Activated CD8-positive, alpha-beta memory T cell treated with anti-CD3 and anti-CD28 coated beads for 24 hours (primary cell): ENCODE data around the gene CDK5RAP3.
"Not testable (repeated sequence)": the region's sequence is repeated elsewhere in the genome, so short reads cannot be mapped to it uniquely, and the experiment has no call there.

ENCODE experiments used
- DNase-seq: peaks from one replicate; pipeline ENCODE4 v3.0.0-alpha.2; 2020

Gene CDK5RAP3

DNA sequence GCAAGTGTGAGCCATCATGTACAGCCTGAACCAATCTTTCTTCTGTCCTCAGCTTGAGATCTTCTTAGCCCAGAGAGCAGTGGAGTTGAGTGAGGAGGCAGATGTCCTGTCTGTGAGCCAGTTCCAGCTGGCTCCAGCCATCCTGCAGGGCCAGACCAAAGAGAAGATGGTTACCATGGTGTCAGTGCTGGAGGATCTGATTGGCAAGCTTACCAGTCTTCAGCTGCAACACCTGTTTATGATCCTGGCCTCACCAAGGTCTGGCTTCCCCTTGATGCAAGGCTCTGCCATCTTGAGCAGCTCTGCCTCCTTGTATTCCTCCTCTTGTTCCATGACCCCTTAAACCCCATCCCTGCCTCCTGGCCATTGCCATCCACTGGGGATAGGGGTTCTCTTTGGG lies 9.6 kb downstream of the CDK5RAP3 start:
- no peak for DNase-seq

DNA sequence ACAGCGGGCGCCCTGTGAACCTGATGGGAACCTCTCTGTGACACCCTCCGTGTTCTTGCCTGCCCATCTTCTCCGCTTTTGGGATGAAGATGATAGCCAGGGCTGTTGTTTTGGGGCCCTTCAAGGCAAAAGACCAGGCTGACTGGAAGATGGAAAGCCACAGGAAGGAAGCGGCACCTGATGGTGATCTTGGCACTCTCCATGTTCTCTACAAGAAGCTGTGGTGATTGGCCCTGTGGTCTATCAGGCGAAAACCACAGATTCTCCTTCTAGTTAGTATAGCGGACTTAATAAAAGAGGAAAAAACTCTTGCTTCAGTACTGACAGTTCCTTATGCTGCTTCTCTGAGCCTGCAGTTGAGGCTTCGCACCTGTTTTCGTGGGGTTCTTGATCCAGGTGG lies 10.5 kb downstream of the CDK5RAP3 start:
- DNase-seq: no peak

DNA sequence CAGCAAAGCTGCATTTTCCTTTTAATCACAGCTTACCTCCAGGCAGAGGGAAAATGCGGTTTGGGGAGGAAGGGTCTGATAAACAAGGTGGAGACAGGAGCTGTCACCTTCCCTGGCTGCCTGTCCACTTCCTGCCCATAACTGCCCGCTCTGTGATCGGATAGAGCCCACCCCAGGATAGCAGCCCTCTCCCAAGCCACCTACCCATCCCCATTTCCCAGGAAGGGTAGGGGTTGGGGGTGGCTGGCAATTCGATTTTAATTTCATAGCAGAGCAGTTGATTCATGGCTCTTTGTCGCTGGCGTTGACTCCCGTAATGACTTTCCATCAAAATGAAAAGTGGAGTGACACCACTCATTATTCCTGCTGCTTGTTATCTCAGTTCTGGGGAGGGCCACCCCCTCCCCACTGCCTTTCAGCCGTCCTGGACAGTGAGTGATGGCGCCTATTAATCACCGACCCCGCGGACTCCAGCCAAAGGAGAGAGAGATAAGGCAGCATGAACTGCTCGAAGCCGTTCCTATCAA lies 11.2 kb downstream of the CDK5RAP3 start:
- DNase-seq: no peak

DNA sequence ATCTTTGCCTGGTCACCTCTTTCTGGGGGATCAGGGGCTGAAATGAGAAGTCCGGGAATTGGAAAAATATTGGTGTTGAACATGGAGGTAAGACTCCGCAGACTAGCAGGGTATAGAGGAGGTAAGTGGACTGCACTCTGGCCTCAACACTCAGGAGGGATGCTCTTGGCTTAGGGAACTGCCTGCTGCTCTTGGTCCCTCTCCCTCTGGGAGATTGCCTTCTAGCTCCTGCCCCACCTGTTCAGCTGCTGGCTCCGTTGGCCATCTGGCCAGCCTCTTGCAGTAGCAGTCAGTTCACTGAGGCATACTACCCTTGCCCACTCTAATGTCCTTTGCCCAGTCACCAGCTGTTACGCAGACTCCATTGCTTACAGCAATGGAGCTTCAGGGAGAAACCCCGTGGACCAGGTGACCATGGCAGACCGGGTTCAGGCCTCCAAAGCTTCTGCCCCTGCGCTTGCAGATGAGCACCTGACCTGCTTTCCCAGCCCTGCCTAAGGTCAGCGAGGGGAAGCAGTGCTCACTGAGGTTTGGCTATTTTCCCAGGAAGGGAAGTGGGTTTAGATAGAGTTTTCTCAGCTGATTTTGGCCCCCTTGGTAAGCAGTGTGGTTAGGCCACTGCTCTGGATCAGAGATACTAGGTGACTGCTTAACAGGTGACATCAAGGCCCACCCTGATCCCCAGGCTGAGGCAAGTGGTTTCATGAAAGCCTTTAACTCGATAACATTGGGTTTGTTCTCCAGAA lies 11.9 kb downstream of the CDK5RAP3 start:
- DNase-seq: no peak

DNA sequence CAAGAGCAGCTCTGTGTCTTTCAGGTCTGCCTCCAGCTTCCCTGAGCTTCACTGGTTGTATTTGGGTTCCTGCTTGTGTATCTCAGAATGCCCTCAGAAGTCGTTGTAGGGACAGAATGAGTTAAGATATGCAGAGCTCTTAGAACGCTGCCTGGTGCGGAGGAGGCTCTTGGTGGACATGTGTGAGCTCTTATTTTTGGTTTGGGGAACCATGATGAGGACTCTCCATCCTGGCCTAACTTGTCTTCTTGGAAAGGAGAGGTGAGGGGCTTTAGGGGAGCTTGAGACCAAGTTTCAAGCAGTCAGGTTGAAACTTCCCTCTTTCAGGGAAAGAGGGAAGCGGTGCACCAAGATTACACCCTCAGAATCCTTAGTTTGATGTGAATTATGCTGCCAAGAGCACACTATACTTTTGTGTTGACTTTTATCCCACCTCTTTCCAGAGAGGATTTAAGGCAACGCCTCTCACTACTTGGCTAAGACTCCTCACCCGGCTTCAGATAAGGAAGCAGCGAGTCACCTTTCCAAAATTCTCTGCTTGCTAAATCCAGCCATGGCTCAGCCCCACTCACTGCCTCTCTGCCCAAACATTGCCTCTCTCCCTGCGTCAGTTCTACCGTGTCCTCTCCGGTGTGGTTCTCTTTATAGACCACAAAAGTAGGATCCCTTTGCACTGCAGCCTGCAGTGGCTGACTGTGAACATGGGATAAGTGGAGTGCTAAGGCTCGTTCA lies 12.7 kb downstream of the CDK5RAP3 start:
- no peak for DNase-seq

DNA sequence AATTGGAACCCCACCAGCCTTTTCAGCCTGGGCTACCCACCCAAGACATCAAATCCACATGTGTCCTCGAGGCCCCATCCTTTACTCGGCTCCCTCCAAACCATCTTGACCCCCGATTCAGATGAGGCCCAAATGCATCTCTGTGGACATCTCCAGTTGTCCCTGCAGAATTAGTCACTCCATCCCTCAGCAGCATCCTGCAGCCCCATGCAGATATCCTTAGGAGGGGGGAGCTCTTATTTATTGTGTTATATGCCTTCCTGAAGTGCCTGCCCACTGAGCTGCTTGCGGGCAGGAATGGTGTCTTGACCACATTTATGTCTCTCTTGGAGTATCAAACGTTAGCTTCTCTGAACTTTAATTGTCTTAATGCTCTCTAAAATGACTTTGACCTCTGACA lies 15.6 kb downstream of the CDK5RAP3 start:
- DNase-seq: no peak

DNA sequence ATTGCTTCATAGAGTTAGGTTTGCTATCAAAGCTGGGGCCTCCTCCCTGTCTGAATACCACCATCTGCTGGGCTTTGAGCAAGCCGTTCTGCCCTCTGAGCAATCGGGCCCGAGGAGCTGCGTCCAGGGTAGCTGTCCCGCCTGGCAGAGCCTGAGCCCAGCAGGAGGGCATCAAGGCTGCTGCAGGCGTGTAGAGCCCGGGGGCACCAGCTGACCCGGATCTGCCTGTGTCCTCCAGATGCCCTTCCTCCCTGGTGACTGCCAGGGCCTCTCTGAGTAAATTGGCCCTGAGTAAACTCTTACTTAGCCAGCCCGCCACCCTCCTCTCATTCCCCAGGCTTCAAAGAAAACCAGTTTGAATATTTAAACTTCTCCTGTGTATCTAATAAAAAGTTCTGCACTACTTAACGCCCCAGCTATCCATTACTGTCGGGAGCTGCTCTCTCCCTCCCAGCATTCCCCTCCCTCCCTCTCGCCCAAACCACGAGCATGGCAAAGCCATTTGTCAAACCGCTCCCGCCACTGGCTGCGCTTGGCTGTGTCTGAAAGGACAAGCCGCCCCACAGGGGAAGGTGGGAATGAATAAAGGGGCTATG lies 16.4 kb downstream of the CDK5RAP3 start:
- no peak for DNase-seq

DNA sequence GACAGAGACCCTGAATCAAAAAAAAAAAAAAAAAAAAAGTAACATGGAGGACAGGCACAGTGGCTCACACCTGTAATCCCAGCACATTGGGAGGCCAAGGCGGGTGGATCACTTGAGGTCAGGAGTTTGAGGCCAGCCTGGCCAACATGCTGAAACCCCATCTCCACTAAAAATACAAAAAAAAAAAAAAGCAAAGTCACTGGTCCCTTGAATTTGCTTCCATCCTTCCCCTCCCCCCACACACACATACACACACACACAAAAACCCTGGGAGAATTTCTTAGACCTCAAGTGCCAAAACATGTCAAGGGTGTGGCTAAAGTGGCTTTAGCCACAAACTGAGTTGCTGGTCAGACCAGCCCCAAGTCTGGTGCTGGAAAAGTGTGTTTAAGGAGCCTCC lies 17.5 kb downstream of the CDK5RAP3 start:
- DNase-seq: not testable (repeated sequence)

DNA sequence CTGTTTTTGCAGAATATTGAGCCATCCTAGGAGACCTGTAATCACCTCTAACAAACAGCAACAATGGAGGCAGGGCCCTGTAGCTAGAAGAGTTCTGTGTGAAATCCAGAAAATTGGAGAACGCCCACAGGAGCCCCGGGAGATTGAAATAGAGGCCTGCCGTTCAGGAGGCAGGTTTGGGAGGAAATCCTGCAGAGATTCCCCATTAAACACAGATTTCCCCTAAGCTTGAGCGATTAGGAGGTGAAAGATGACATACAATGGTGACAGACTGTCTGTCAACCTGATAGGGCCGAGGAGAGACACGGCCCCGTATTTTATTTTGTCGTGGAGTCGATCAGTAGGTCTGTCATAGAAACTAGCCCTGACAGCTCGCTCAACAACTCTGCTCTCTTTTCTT lies 18.2 kb downstream of the CDK5RAP3 start:
- DNase-seq: no peak

DNA sequence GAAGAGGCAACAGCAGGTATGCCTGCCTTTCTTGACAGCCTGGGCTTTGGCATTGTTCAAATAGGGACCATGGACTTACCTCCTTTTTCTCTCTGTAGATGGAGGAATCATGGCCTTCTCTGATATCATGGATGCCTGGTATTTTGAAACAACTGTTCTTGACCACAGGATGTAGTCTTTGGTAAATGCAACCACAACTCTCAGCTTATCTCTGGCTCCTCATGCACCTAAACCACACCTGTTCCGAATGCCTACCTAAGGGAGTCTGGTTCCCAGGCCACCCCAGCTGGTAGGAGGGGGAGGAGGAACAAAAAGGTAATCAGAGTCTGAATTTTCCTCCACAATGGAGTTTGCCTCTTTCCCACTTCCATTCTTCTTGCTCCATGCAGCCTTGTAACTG lies 18.8 kb downstream of the CDK5RAP3 start:
- DNase-seq: no peak

DNA sequence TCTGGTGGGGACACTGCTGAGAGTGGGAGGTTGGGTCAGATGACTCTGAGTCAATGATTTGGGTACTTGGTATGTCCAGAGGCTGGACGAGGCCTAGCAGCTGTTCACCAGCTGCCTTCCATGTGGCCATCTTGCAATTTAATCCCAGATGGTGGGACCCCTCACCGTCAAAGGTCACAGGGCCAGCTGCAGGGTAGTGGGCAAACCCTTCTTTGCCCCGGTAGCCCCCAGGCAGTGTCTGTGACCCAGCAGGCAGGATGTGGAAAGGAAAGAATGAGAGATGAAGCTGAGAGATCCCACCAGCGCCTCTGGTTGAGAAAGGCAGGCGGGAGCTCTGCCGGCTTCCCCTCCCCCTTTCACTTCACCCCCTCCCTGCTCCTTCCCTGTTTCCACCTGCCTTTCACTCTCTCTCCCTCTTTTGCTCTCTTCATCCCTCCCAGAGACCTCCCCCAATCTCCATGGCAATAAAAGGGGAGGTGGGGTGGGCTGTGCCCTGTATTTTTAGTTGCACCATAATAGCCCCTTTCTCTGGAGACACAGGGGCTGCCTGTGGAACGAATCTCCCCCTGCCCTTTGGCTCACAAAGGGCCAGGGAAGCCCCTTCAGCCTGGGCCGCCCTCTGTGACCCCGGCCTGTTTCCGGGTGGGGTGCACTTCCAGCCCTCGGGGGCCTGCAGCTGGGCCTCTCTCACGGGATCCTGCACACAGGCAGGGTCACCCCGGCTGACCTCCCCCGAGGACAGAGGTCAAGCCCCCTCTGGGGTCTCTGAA lies 20.2 kb downstream of the CDK5RAP3 start:
- no peak for DNase-seq

DNA sequence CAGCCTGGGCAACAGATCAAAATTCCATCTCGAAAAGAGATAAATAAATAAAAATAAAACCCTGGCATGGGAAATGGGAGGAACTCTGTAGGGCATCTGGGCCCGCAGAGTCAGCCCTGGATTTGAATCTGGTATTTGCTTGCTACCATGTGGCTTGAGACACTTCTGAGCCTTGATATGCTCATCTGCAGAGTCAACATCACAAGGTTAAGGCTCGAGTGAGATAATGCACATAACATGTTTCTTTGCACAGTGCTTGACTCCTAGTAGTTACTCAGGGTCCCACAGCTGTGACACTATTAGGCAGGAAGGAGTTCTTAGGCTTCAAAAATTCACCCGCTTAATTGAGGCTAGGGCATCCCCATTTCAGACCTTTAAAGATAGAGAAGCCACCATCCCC lies 21.3 kb downstream of the CDK5RAP3 start:
- no peak for DNase-seq

DNA sequence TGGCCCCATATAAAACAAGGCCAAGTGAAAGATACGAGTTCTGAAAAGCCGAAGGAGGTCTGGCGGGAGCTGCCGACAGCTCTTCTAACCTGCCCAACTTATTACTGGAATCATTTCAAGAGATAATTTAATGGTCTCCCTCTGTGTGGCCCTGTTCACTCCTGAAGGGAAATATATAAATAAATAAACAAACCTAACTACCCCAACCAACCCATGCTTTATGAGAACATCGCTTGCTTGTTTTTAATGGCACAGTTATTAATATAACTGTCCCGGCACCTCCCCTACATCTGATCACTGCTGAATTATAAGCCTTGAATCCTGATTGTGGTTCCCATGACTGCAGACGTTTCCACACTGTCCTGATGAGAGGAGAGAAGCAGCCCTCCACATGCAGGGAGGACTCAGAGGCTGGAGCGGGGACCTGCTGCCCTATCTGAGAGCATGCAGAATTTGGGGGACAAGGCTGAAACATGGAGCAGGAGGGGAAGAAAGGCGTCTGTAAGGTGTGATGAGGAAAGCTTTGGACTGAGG lies 22.2 kb downstream of the CDK5RAP3 start:
- DNase-seq: no peak

DNA sequence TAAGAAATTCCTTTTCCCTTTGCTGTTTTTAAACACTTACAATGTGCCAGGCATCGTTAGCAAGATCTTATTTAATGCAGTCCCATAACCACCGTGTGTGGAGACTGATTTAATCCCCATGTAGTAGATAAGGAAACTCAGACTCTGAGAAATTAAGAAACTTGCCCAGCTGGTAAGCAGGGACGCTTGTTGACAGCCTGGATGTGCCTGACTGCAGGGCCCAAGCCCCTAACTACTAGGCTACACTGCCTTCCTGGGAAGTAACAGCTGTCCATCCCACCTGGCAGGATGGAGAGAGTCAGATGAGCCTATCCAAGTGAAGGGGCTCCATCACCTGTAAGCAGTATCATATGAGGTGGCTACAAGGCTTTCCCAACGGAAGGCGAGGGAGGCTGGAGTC lies 23.1 kb downstream of the CDK5RAP3 start:
- no peak for DNase-seq

DNA sequence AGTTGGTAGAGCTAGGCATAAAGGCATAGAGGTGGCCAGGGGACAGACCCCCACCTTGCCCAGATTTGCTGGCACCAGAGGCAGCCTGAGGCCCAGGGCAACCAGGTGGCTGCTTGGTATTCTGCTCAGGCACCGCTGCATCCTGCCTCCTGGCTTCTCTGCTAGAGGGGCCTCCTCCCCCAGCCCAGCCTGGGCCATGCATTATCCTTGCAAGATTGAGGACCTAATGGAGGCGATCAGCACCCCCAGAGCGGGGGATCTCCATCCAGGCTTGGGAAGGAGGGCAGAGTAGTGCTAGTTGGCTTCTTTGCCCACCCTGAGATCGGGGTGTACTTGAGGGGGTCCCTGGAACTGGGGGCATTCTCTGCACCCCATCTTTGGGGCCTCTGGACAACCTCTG lies 23.8 kb downstream of the CDK5RAP3 start:
- DNase-seq: no peak

DNA sequence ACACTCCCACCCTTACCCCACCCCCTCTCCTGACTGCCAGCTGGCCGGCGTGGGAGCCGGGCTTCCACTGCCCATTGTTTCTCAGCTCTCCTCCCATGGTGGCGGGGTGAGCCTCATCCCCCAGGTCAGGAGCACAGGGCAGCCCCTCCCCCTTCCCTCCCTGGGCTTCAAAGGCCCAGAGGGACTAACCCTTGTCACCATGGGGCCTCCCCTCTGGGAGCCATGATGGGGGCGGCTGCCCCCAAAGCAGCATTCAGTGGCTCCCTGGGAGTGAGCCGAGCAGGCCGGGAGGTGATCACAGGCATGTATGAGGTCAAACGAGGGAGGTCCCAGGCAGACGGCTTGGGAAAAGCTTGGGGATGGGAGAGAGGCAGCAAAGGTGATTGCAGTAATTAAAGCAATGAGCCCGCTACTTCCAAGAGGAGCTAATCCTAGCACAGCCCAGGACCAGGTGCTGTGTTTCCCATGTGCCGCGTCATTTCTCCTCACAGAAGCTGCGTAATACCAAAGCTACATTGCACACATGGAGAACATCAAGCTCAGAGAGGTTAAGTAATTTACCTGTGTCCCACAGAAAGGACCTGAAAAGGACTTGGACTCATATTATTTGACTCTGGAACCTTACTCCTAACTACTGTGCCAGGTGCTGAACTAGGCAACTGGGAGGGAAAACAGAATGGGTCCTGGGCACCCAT lies 24.5 kb downstream of the CDK5RAP3 start:
- DNase-seq: no peak

DNA sequence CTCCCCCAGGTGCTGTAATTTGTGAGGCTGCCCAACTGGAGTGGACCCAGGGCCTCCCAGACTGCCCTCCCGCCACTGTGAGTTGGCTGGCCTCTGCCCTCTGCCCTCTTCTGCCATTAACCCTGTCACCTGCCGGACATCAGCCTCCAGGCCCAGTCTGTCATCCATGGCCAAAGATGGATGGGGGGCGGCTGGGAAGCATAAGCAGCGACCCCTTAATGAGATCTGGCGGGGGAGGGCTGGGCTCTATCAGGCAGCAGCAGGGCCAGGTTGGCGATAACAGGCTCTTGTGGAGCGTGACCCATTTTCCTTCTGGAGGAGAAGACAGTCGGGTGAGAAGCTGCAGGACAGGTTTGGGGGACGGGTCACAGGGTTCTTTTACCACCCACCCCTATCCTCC lies 25.3 kb downstream of the CDK5RAP3 start:
- DNase-seq: no peak

DNA sequence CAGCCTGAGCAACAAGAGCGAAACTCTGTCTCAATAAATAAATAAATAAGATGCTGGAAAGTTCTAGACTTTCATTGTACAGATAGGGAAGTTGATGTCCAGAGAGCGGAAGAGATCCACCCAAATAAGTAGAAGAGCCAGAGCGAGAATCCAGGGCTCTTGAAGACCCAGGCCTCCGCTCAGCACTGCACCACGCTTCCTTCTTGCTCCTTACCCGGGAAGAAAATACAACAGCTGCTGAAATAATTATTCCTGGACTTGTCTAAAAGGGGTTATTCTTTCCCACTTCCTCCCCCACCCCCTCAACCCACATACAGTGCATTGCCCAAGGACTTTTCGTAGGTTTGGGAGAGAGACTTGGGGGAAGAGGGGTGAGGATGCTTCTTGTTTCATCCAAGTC lies 26.7 kb downstream of the CDK5RAP3 start:
- DNase-seq: no peak

DNA sequence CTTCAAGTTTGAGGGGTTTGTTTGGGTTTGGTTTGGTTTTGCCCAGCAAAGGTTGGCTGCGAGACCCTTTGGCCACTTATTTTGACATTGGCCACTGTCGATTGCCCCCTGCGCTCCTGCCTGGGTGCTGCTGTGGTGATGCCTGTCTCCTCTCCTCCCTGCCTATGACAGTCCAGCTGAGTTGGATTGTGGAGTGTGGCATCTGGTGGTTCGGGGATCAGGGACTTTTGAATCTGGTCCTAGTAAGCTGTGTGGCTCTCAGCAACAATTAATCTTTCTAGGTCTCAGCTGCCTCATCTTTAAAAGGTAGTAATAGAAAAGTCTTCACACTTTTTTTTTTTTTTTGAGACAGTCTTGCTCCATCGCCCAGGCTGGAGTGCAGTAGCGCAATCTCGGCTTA lies 27.1 kb downstream of the CDK5RAP3 start:
- no peak for DNase-seq

DNA sequence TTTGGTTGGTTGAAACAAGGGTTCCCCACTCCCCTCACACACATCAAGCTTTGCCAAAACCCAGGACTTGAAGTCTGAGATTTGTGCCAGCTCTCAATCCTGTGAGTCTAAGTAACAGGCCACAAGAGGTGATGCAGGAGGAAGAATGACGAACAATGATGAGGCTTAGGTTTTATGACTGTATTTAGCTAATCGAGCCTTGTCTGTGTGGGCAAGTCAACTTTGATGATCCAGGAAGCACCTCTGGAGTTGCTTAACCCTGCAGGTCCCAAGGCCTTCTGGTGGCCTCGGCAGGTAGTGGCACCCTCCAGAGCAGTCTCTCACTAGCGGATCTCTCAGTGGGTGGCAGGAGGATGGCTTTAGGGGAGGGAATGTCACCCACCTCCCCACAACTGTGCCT lies 28.7 kb downstream of the CDK5RAP3 start:
- DNase-seq: no peak

DNA sequence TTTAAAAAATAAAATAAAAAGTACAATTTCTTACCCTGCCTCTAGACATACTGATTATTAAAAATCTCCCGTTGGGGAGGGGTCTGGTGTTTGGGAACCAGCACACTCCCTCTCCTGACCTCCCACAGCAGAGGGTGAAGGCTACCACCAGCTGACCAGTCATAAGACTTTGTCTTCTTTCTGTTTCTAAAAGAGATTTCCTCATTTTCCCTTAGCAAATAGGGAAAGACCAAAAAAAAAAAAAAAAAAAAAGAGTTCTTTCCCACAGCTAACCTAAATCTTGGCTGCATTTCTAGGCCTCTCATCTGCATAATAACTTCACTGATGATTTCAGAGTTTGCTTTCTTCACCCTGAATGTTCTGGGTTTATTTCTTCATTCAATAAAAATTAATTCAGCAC lies 30.3 kb downstream of the CDK5RAP3 start:
- no peak for DNase-seq

DNA sequence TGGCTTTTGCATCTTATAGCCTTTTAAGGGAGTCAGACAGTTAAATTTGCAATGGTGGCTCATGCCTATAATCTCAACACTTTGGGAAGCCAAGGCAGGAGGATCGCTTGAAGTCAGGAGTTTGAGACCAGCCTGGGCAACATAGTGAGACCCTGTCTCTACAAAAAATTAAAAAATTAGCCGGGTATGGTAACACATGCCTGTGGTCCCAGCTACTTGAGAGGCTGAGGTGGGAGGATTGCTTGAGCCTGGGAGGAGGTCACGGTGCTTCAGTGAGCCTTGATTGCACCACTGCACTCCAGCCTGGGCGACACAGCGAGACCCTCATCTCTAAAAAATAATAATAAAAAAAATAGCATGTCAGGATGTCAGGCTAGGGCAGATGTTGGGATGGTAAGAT lies 30.7 kb downstream of the CDK5RAP3 start:
- DNase-seq: not testable (repeated sequence)
